NCI-H526 (cell line): ENCODE data around the gene AGPS.
"Not testable (repeated sequence)": the region's sequence is repeated elsewhere in the genome, so short reads cannot be mapped to it uniquely, and the experiment has no call there.

Source experiments
- DNase-seq, 2 experiments: peaks; one replicate each; lab custom pipeline; 2025; lab: John Stamatoyannopoulos, UW

AGPS gene

GRCh38 chr2:177530561-177530960 lies 138.0 kb downstream of the AGPS start:
- no peak for DNase-seq

GRCh38 chr2:177531706-177532105 lies 139.1 kb downstream of the AGPS start:
- no peak for DNase-seq

- DNase-seq: no peak
Observed at GRCh38 chr2:177532567-177532966, 140.0 kb downstream of the AGPS start.

- no peak for DNase-seq
Observed at GRCh38 chr2:177533253-177533652, 140.7 kb downstream of the AGPS start.

GRCh38 chr2:177535000-177535399 lies 142.4 kb downstream of the AGPS start:
- no peak for DNase-seq

GRCh38 chr2:177535958-177536504 lies 143.5 kb downstream of the AGPS start:
- DNase-seq: no peak

- DNase-seq: no peak
Observed at GRCh38 chr2:177537213-177537612, 144.6 kb downstream of the AGPS start.

GRCh38 chr2:177537636-177538035 lies 145.1 kb downstream of the AGPS start:
- no peak for DNase-seq

GRCh38 chr2:177538323-177538722 lies 145.8 kb downstream of the AGPS start:
- no peak for DNase-seq

- no peak for DNase-seq
Observed at GRCh38 chr2:177540283-177540682, 147.7 kb downstream of the AGPS start.

- DNase-seq: no peak
Observed at GRCh38 chr2:177541258-177541991, 148.9 kb downstream of the AGPS start.

- DNase-seq: no peak
Observed at GRCh38 chr2:177542396-177542795, 149.8 kb downstream of the AGPS start.

GRCh38 chr2:177543007-177543760 lies 150.6 kb downstream of the AGPS start:
- no peak for DNase-seq

GRCh38 chr2:177545143-177545542 lies 152.6 kb downstream of the AGPS start:
- no peak for DNase-seq

- DNase-seq: no peak
Observed at GRCh38 chr2:177545981-177546585, 153.5 kb downstream of the AGPS start.

- no peak for DNase-seq
Observed at GRCh38 chr2:177547122-177547521, 154.5 kb downstream of the AGPS start.

- no peak for DNase-seq
Observed at GRCh38 chr2:177547772-177548171, 155.2 kb downstream of the AGPS start.

GRCh38 chr2:177548636-177549035 lies 156.1 kb downstream of the AGPS start:
- no peak for DNase-seq

GRCh38 chr2:177549171-177549570 lies 156.6 kb downstream of the AGPS start:
- DNase-seq: no peak

GRCh38 chr2:177550264-177551200 lies 158.0 kb downstream of the AGPS start:
- no peak for DNase-seq

GRCh38 chr2:177551360-177551759 lies 158.8 kb downstream of the AGPS start:
- DNase-seq: not testable (repeated sequence)

GRCh38 chr2:177551989-177552421 lies 159.4 kb downstream of the AGPS start:
- no peak for DNase-seq
